GM08714 (cell line): ENCODE results near the gene KIF11.
A peak's percentile ranks its signal among the peaks of the same experiment; 100 is the strongest.

Experiments
- H3K4me3 ChIP-seq: fragments of 200-500 bp; sonication (Bioruptor generic); 2 replicates; pipeline ENCODE4 v1.5.1; 2014; ENCODE audit warnings: mild to moderate bottlenecking, low read length, inconsistent platforms
- ZNF274 ChIP-seq: IDR thresholded peaks from 2 replicates; pipeline ENCODE4 v1.6.1; 2012; ENCODE audit warnings: mild to moderate bottlenecking, low read depth, low read length

The KIF11 gene

GRCh38 chr10:92696606-92697383, 103.9 kb downstream of the KIF11 start:
- H3K4me3 ChIP-seq, result no peak overlapping the region
- TF ChIP-seq ZNF274, result no peak

GRCh38 chr10:92697663-92698511, 105.0 kb downstream of the KIF11 start:
- TF ChIP-seq ZNF274, result no peak
- H3K4me3 ChIP-seq, result no peak overlapping the region

GRCh38 chr10:92699193-92699517, 106.2 kb downstream of the KIF11 start:
- peak overlapping the region; percentile 1; the same call in 1 of the 2 replicates for H3K4me3 ChIP-seq
- no peak for TF ChIP-seq ZNF274

- no peak for TF ChIP-seq ZNF274
- peak overlapping the region; percentile 1 for H3K4me3 ChIP-seq
Observed at GRCh38 chr10:92699518-92700381, 106.8 kb downstream of the KIF11 start.

- H3K4me3 ChIP-seq, result peak overlapping the region; percentile 46; the same call in 1 of the 2 replicates
- TF ChIP-seq ZNF274, result no peak
Observed at GRCh38 chr10:92702301-92702916, 109.5 kb downstream of the KIF11 start.
